HepG2 (cell line): ENCODE measurements around the gene FBXW5. TPM values are rescaled to one million over a fixed set of nuclear protein-coding genes. Genes with fewer than 3 reads are reported as not detected.

Experiments used
- CHD4 ChIP-seq: fragments of 200-600 bp; sonication (generic); IDR thresholded peaks from 2 replicates; pipeline ENCODE4 v1.7.0; 2017; ENCODE audit warnings: mild to moderate bottlenecking, low read length, borderline replicate concordance
- ELF4 ChIP-seq: sonication (generic); formaldehyde crosslinking; IDR thresholded peaks from 2 replicates; pipeline ENCODE4 v1.5.0; 2020; ENCODE audit warnings: missing genetic modification reagents, mild to moderate bottlenecking, moderate library complexity, borderline replicate concordance
- GATA4 ChIP-seq: sonication (generic); IDR thresholded peaks from 2 replicates; pipeline ENCODE4 v1.6.1; 2016; ENCODE audit warnings: antibody characterized with exemption, low read depth, borderline replicate concordance
- GMEB1 ChIP-seq: sonication (generic); formaldehyde crosslinking; IDR thresholded peaks from 2 replicates; pipeline ENCODE4 v1.5.1; 2020; ENCODE audit warnings: missing genetic modification reagents, mild to moderate bottlenecking, borderline replicate concordance
- HDAC1 ChIP-seq: sonication (generic); formaldehyde crosslinking; IDR thresholded peaks from 2 replicates; pipeline ENCODE4 v1.5.1; 2020; ENCODE audit warnings: mild to moderate bottlenecking, missing genetic modification reagents
- HIC2 ChIP-seq: sonication (generic); formaldehyde crosslinking; IDR thresholded peaks from 2 replicates; pipeline ENCODE4 v1.9.0; 2022; ENCODE audit warnings: low read depth, missing genetic modification reagents
- KDM2A ChIP-seq: sonication (generic); formaldehyde crosslinking; IDR thresholded peaks from 2 replicates; pipeline ENCODE4 v1.4.0; 2020; ENCODE audit warnings: low read depth, missing genetic modification reagents, borderline replicate concordance
- KDM4B ChIP-seq: sonication (generic); formaldehyde crosslinking; IDR thresholded peaks from 2 replicates; pipeline ENCODE4 v1.4.0; 2020; ENCODE audit warnings: missing genetic modification reagents
- RBAK ChIP-seq: sonication (generic); formaldehyde crosslinking; IDR thresholded peaks from 2 replicates; pipeline ENCODE4 v1.5.1; 2020; ENCODE audit warnings: mild to moderate bottlenecking, missing genetic modification reagents
- REL ChIP-seq: sonication (generic); formaldehyde crosslinking; conservative IDR thresholded peaks from 2 replicates; pipeline ENCODE4 v1.8.0; 2022; ENCODE audit warnings: mild to moderate bottlenecking, missing genetic modification reagents, moderate library complexity
- SNAPC4 ChIP-seq: sonication (generic); formaldehyde crosslinking; IDR thresholded peaks from 2 replicates; pipeline ENCODE4 v1.4.0; 2020; ENCODE audit warnings: mild to moderate bottlenecking, missing genetic modification reagents
- SPEN ChIP-seq: sonication (generic); formaldehyde crosslinking; IDR thresholded peaks from 2 replicates; pipeline ENCODE4 v1.5.1; 2020; ENCODE audit warnings: low read depth, mild to moderate bottlenecking, missing genetic modification reagents
- TEAD3 ChIP-seq: optimal IDR thresholded peaks from 2 replicates; pipeline ENCODE3; 2016; ENCODE audit warnings: borderline replicate concordance
- ZFP36 ChIP-seq: fragments of 150-350 bp; IDR thresholded peaks from 2 replicates; pipeline ENCODE4 v1.6.1; 2018; ENCODE audit warnings: borderline replicate concordance, low read length, low read depth; ENCODE audit not compliant: partially characterized antibody
- ZFP82 ChIP-seq: sonication (generic); formaldehyde crosslinking; IDR thresholded peaks from 2 replicates; pipeline ENCODE4 v1.5.1; 2020; ENCODE audit warnings: mild to moderate bottlenecking, missing genetic modification reagents, borderline replicate concordance
- ZNF572 ChIP-seq: sonication (generic); formaldehyde crosslinking; IDR thresholded peaks from 2 replicates; pipeline ENCODE4 v1.5.1; 2020; ENCODE audit warnings: mild to moderate bottlenecking, missing genetic modification reagents
- ZNF788 ChIP-seq: sonication (generic); formaldehyde crosslinking; IDR thresholded peaks from 2 replicates; pipeline ENCODE4 v1.5.0; 2020; ENCODE audit warnings: mild to moderate bottlenecking, missing genetic modification reagents, borderline replicate concordance
- ZNF850 ChIP-seq: sonication (generic); formaldehyde crosslinking; conservative IDR thresholded peaks from 2 replicates; pipeline ENCODE4 v1.9.0; 2021; ENCODE audit warnings: mild to moderate bottlenecking, missing genetic modification reagents
- ZSCAN31 ChIP-seq: sonication (generic); formaldehyde crosslinking; IDR thresholded peaks from 2 replicates; pipeline ENCODE4 v1.5.0; 2020; ENCODE audit warnings: low read depth, mild to moderate bottlenecking, missing genetic modification reagents
- ZZZ3 ChIP-seq: sonication (generic); formaldehyde crosslinking; IDR thresholded peaks from 2 replicates; pipeline ENCODE4 v1.4.0; 2020; ENCODE audit warnings: missing genetic modification reagents, mild to moderate bottlenecking, borderline replicate concordance
- polyA plus RNA-seq, 8 experiments: library from polyadenylated mRNA; depleted of rRNA in 3 of 8; stranded (reverse) in 7 of 8; unstranded in 1 of 8; fragments of >200 nt; fragmentation: Illumina TruSeq in 4 of 8; extraction: Trizol in 4 of 8; gene quantifications; 2 replicates each; pipeline versions ENCODE4 v1.2.1 to v1.2.3, GENCODE V29; 2011 to 2016; ENCODE audit warnings: low read depth in 4 of 8, missing spikeins in 1 of 8, mixed read lengths in 1 of 8; ENCODE audit not compliant: insufficient read depth in 1 of 8
- total RNA-seq, 5 experiments: library from RNA; depleted of rRNA; stranded (reverse); fragments of >200 nt; fragmentation: Illumina TruSeq; extraction: Trizol; gene quantifications; 2 replicates each; pipeline ENCODE4 v1.2.3, GENCODE V29; 2016; ENCODE audit warnings: low read depth in 1 of 5

Gene FBXW5
- total and polyA plus RNA-seq, 2 of the 13 experiments (the other 11 are each of a cell fraction or from before 2014, with no cell fraction given): 52.0 to 60.4 TPM

GRCh38 chr9:136944519-136945332, at the start of gene FBXW5, which contains the start of gene C8G (continued):
- TF ChIP-seq ZNF572 (CRISPR knock-in tag): 0 out of 2 replicates have a peak, but pooled peaks have one; percentile 7
- peak; percentile 95 for TF ChIP-seq CHD4
- TF ChIP-seq TEAD3 (CRISPR knock-in tag): no peak
- TF ChIP-seq GATA4: peak; percentile 15; the same call in 1 of the 2 replicates
- peak; percentile 65 for TF ChIP-seq KDM2A (CRISPR knock-in tag)
- peak; percentile 70; the same call in 1 of the 2 replicates for TF ChIP-seq ZFP82 (CRISPR knock-in tag)
- no peak for TF ChIP-seq RBAK (CRISPR knock-in tag)
- TF ChIP-seq ZSCAN31 (CRISPR knock-in tag): peak; percentile 72; the same call in 1 of the 2 replicates
- peak; percentile 52 for TF ChIP-seq ZFP36
- no peak for TF ChIP-seq REL (CRISPR knock-in tag)
- TF ChIP-seq SNAPC4 (CRISPR knock-in tag): no peak
- 0 out of 2 replicates have a peak, but pooled peaks have one; percentile 40 for TF ChIP-seq ZNF850 (CRISPR knock-in tag)
- TF ChIP-seq HIC2 (CRISPR knock-in tag): peak; percentile 63; the same call in 1 of the 2 replicates
- TF ChIP-seq KDM4B (CRISPR knock-in tag): 0 out of 2 replicates have a peak, but pooled peaks have one; percentile 48
- TF ChIP-seq SPEN (CRISPR knock-in tag): peak; percentile 75; the same call in 1 of the 2 replicates
- peak; percentile 74; the same call in 1 of the 2 replicates for TF ChIP-seq ZNF788 (CRISPR knock-in tag)
- peak; percentile 79; the same call in 1 of the 2 replicates for TF ChIP-seq ZZZ3
- peak; percentile 83 for TF ChIP-seq HDAC1
- 0 out of 2 replicates have a peak, but pooled peaks have one; percentile 59 for TF ChIP-seq ELF4 (CRISPR knock-in tag)
- TF ChIP-seq GMEB1: peak; percentile 41; the same call in 1 of the 2 replicates
